Measurements from ENCODE around the gene CDK14.

The CDK14 gene

DNA sequence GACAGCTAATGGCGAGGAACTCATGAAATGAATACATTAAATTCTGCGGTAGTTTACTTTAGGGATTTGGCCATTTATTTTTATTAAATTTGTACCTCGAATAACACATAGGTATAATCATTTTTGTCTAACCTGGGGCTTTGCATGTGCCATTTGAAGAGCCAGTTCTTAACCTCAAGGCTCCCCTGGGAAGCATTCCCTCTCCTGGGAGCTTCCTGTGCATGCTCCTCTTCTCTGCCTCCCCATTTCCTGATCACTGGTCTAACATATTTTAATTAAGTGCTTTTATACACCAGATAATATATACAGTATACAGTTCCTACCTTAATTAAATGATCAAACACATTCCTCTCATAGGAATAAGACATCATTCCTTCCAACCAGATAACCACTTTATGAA lies 484.2 kb downstream of the CDK14 start:
- no peak for DNase-seq

DNA sequence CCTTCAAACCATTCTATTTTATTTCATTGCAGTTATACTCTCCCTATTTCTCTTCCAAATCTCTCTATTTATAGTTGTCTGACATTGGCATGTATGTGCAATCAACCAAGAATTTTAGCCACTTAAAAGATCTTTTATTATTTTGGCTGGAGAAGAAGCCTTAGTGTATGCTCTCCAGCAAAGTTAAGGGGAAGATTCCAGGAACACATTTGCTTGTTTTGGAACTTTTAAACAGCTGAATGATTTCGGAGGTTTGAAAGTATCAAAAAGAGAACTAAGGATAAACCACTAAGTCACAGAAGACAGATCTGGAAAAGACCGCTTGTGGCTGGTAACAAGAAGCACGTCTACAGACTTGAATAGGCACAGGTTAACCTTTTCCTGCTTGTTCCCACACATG lies 485.9 kb downstream of the CDK14 start:
- DNase-seq, result no peak

DNA sequence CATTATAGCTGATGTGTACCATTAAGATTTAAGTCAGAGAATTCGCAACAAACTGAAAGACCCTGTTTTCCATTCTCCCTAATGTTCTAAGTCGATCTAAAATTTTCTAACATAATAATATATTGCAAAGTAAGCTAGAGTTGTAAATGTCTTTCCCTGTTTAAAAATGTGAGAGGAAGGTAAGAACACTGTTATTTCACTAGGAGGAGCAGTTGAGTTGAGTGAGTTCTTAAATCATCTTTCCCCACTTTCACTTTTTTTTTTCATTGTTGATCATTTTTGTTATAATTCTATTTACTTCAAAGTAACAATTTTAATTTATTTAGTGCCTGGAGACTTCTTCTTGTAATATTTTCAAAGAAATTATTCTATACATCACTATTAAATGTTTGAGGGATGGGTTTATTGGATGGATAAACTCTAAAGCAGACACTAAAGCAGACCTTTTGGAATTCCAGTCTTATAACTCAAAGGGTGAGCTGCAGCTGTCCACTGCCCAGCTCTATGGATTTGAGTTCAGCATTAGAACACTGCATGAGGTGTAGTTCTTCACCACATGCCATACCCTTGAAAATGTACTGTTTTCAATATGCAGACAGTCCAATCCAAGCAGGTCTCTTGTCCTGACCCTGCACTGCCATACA lies 486.9 kb downstream of the CDK14 start:
- no peak for DNase-seq

DNA sequence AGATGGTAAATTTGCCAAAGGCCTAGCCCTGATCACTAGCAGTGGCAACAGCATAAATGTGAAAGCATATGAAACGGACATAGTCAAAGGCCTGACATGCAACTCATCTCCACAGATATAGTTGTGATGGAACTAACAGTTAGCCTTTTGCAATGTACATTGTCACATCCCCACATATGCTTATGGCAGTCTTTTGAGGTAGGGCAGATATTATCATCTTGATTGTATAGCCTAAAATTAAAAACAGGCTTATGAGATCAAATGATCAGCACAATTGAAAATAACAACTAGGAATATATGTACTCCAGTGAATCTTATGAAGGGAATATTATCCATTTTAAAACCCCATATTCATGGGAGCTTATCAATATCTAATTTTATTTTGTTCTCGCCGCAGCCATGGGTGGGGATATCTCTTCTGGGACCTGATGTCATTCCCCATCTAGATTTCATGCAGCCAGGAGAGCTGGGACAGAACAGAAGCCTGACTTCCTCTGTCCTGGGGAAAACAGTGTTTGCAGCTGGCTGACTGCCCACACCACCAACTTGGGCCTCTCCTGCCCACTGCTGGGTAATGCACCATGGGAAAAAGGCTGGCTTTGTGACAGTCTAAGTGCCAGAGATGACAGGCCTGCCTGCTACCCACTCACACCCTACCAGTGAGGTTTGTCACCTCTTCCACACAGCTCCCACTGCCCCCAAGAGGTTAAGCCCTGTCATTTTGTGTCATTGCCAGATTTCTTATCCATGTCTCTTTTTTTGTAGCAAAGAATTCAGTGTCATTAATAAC lies 487.9 kb downstream of the CDK14 start:
- DNase-seq, result no peak

DNA sequence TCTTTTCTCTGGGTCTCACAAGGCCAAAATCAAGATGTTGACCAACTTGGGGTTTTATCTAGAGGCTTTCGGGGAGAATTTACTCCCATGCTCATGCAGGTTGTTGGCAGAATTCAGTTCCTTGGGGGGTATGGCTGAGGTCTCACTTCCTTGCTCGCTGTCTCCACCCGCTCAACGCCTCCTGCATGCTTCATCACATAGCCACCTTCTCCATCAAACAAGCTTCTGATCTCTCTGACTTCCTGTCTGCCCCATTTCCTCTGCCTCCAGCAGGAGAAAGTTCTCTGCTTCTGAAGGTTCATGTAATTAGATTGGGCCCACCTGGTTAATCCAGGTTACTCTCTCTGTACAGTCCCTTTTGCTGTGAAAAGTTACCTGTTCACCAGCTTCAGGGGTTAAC lies 489.1 kb downstream of the CDK14 start:
- DNase-seq, result no peak

DNA sequence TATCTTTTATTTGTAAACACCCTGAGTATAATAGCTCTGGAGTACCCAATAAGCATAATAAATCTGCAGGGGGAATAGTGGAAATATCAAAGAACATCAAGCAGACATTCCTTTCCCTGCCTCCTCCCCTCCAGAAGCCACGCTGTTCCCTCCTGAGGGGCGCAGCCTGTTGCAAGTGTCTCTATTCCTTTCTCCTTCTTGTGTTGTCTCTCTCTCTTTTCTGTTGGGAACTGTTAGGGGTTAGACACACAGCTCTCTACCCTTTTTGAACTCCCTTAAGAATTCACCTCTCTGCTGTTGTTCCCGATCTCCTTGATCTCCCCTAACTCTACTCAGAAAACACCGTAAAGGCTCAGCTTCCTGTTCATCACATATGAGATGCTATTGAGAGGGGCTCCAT lies 490.1 kb downstream of the CDK14 start:
- DNase-seq, result no peak

DNA sequence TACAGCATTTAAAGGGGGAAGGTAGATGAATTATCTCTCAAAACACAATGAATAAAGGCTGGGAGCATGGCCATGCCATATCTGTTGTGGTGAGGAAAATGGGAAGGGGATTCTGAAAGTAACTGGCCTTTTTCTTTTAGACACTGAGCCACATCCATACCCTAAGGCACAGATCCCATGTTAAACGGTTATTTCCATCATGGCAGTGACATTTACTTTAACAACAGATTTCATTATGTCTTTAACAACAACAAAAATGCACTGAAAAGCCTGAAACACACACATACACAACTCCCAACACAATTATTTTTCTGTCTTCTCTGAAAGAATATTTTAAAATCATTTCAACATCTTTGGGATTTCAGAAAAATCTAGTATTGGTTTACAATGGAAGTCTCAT lies 492.0 kb downstream of the CDK14 start:
- no peak for DNase-seq

DNA sequence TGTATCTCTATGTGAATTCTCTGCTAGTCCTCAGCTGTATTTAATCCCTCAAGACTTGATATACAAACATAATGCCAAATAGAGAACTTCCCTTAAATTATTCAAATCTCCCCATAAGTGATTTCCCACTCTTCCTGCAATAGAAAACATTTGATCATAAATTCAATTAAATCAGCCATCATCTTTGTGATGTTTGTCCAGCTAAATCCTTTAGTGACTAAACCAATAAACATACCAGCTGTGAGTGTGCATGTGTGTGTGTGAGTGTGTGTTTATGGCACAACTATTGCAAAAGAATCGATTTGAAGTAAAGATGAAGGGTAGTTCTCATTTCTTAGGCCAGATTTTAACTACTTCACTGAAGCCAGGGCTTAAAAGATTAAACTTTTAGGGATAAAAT lies 492.6 kb downstream of the CDK14 start:
- DNase-seq, result no peak

DNA sequence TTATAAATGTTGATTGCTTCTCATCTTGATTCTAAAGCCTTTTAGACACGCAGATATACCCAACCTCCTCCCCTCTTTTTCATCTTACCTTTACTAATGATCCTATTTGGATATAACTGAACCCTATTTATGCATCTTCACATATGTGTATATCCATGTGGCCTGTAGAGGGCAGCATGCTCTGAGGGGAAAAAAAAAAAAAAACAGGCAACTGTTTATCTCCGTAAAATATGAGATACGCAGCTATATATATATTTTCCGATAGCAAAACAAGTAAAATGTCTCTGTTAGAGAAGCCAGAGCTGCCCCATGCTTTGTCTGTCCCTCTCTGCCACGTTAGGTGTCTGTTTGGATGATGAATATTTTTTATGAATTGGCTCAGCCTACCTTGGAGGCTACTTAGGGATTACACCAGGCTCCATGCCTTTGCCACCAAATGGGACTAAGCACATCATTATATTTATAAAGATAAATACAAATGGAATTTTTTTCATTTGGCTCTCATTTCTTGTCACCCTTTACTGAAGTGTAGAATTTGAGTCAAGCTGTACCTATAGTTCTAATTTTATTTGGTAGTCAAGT lies 493.4 kb downstream of the CDK14 start:
- no peak for DNase-seq

DNA sequence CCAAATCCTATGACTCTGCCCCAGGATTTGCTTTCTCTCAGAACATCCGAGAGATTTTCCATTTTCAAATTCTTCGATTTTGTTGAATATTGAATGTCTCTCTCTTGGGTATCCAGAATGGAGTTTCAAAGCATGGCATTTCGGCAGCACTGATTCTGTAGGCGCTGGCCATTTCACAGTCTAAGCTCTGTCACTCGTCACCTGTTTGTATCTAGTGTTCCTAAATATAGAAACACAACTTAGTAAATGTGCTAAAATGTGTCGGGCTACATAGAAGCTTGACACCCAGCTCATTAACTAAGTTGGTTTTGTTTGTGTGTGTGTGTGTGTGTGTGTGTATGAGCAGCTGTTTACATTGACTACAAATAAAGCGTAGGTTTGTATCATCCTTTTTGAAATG lies 494.6 kb downstream of the CDK14 start:
- DNase-seq, result no peak

DNA sequence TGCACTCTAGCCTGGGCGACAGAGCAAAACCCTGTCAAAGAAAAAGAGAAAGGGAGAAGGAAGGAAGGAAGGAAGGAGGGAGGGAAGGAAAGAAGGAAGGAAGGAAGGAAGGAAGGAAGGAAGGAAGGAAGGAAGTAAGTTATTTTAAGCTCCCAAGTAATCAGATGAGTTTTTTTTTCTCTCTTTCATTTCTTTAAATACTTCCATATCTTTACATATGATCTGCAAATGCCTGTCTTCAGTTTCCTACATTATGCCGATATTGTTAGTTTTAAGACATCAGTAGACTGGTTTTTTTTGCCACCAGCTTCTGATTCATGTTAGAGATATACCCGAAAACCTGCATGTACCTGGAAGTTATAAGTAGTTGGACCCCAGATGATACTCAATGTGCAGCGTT lies 495.5 kb downstream of the CDK14 start:
- no peak for DNase-seq

DNA sequence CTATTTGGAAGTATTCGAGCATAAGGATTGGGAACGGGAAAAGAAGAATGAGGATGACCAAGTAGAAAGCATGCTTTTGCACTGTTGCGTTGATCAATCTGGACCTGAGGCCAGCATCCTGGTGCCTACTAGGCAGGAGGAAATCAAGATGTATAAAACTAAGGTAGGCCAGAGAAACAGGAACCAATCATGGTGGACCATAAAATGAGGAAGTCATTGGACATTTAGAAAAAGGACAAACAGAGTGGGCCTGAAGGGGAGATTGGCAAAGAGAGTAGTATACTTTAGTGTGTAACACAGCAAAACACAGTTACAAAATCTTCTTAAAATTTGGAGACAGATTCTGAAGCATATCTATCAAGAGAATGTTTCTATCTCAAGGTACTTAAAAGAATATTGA lies 497.1 kb downstream of the CDK14 start:
- no peak for DNase-seq

DNA sequence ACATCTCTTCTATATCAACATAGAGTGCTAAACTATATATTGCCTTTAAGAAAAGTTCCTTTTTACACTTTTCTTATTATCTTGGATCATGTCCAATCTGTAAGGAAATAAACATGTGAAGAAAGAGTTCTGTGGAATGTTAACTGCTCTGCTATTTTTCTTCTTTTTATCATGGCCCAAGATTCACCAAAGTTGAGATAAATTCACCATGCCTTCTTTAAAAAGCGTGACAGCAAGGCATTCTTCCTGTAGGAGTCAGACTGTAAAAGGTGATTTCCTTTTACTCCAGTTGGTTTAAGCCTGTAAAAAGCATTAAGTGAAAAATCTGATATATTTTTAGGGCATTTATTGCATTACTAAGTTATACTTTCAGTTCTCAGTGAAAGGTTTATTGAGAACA lies 502.4 kb downstream of the CDK14 start:
- DNase-seq, result no peak

DNA sequence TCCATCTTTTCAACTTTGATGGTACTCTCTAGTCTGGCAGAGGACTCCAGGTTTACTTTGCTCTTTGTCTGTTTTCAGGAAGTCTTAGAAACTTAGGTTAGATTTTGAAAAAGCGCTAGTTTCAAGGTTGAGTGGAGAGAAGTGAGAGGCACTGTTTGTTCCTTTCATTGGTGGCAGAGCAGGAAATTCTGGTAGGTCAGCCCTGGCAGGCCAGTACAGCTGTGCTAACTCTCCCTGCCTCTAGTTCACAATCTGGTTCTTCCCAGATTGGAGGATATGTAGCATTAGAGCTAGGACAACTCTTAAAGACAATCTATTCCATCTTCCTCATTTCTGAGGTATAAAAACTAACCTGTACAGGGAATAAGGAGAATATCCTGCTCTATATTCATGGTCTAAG lies 507.2 kb downstream of the CDK14 start:
- no peak for DNase-seq

DNA sequence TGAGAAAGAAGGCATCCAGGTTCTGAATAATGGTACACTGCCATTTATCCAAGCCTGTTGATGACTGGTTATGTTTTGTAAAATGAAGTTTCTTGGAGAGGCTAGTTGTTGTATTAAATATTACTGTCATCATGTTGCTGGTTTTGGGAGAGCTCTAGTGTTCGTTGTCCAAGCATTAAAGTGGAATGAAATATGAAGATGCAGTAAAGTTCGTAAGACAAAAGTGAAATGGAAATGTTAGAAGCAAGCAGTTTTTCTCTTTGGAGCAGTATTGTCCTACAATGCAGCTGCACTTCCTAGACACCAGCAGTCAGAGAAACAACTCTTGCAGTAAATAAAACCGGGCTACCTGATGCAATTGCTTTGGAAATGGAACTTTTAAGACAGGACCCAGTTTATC lies 511.3 kb downstream of the CDK14 start:
- no peak for DNase-seq

DNA sequence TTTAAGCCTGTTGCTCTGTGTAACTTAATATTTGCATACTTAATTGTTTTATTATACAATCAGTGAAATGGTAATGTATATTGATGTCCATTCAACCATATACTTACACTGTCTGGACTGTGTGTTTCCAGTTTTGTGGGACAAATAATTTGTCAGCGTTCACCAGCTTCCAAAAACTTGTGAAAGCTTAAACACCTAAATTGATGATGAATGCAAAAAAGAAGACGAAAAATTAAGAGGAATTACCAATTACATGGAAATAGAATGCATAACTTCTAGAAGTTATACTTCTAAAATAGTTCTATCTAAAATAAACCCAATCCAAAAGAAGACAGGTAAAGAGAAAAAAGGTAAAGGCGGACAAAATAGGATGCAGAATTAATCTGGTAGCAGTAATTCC lies 513.1 kb downstream of the CDK14 start:
- no peak for DNase-seq

DNA sequence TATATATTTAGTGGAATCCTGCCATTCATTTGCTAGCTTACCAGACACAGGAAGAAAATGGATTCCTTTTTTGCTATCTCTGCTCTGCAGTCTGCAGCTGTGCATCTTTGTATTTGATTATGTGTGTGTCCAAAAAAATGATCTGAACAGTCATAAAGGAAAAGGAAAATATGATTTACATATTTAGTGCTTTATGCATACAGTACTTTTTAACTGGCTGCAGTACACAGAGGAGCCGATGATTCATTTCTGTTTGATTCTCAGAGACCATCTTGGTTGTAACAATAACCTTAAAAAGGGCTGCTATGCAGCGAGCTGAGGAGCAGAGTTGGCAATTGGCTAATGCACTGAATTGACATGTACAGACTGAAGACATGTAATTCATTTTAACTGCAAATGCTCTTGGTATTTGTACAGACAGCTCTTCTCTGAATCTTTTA lies 516.8 kb downstream of the CDK14 start:
- no peak for DNase-seq

DNA sequence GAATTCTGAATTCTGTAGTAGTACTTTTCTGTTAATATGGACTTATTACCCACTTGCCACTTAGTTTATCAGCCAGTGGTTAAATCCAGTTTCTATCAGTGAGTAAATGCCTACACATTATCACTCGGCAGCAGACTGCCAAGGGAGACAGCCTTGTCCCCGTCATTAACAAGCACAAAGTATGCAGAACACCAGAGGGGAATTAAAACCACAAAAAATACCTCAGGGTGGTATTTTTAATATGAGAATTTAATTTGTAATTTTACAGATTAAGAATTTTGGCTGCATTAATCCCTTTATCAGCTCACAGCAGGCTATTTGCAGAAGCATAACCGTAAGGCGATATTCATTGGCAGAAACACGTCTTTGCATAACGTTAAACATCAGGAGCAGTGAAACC lies 518.1 kb downstream of the CDK14 start:
- DNase-seq, result no peak

DNA sequence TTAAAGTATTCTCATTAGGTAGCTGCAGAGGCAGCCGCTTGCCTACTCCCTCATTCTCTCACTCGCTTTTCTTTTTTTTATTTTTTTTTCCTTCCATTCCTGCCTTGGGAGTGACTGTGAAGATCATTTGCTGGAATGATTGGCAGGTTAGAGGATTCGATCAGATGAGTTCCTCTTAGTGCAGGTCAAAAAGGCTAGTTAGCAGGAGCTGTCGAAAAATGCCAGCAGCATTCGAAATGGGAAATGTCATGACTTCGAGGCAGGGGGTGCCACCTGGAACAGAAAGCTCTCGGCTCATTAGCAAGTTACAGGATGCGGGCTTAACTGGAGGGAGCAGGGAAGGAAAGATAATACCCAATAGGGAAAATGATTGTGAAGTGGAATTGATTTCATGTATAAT lies 530.6 kb downstream of the CDK14 start:
- DNase-seq, result no peak

DNA sequence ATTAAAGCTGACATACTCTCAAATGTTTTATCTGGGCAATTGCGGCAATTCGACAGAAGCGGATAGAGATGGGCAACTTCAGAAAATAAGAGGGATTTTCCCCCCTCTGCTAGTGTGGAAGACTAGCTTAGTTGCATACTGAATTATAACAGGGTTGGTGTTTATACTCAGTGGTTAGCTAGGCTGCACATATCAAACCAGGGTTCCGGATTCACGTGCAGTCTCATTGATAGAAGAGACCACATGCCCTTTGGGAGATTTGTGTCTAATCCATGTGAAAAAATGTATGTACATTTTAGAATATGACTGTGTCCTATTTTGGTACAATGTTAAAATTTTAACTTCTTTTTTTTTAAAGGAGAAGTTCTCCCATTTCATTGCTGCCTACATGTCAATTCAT lies 531.2 kb downstream of the CDK14 start:
- DNase-seq, result no peak

DNA sequence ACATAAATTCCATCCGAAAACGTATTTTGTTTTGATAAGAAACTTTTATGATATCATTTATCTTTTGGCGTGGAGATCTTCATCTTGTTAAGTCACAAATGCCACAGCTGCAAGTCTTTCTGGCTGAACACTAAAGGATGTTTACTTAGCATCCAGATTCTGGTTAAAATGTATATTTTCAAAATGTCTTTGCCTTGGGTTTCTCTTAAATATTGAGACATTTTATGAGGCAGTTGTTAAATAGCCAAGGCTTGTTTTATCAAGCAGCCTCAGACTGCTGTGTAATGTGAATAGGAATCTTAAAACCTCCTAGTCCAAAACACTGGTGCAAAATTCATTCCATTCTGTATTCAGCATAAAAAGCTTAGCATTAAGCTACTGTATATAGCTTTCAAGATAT lies 531.8 kb downstream of the CDK14 start:
- no peak for DNase-seq

DNA sequence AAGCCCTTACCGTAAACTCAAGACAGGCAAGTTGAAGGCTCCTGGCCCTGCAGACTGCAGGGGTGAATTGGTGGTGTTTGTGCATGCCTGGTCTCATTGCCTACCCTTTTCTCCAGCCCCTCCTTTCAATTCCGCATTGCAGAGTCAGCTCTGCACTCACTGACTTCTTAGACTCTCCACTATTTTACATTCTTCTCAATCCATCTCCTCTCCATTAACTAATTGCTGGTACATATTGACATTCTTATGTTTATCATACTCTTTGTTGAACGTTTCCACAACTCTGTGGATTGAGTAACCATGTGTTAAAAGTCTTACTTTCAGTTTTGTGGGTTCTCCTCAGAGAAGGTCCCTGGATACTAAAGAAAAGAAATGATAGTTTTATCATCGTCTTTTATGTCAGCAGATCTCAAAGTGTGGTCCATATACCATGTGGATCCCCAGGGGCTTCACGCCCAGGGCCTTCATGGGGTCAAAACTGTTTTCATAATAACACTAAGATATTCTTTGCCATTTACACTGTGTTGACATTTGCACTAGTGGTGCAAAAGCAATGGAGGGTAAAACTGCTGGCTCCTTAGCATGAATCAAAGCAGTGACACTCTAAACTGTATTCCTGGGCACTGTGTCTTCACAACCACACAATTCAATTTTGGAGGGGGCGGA lies 532.7 kb downstream of the CDK14 start:
- no peak for DNase-seq

DNA sequence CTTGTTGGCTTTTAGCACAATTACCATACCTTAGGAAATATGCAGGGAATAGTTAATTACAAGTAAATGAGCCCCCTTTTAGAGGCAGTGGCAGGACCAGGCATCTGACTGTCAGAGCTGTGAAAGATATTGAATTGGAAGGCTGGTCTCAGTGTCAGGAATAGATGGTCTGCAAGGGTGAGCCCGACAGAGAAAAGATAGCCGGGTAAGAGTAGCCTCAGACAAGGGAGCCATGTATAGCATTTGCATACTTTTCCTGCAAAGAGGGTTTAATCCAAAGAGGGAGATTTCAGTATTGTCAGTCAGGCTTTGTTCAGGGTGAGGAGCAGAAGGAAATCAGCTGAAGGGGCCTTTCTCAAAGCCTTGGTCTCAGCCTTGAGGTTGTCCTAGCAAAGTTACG lies 539.2 kb downstream of the CDK14 start:
- DNase-seq, result no peak
